ENCODE results near the gene SORD.

GRCh38 chr15:45110256-45110820 lies 87.3 kb downstream of the SORD start:
- TF ChIP-seq CTCF (conservative IDR thresholded peaks at IDR 0.05) (no peak), ZFX (IDR thresholded peaks at IDR 0.05) (no peak)
